Measurements from ENCODE around the gene RASGEF1C. TPM values are rescaled to one million over a fixed set of nuclear protein-coding genes. Genes with fewer than 3 reads are reported as not detected.

RASGEF1C gene
- total RNA-seq, 1 donor, result under 0.01 TPM

DNA sequence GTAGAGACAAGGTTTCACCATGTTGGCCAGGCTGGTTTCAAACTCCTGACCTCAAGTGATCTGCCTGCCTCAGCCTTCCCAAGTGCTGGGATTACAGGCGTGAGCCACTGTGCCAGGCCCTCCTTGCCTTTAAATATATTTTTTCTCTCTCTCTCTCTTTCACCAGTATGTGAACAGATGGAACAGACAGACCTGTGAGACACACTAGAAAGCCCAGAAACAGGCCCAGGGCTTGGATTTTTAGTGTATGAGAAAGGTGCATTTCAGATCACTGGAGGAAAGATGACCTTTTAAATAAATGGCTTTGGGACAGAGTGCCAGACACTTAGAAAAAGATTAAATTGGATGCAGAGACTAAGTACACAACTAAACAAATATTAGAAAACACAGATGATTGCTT lies 3.1 kb downstream of the RASGEF1C start:
- no peaks in the 10 kb centered on the region for H3K36me3 ChIP-seq (ENCODE audit: insufficient read depth, low read length)
- no peaks in the 10 kb centered on the region for H3K4me1 ChIP-seq (ENCODE audit: insufficient read depth, low read length)
- H3K4me3 ChIP-seq (ENCODE audit: insufficient read depth, low read length), result no peak overlapping the region
- no peak overlapping the region for H2AFZ ChIP-seq (ENCODE audit: low read length)
- H3K9me3 ChIP-seq (ENCODE audit: low read depth, low read length), result no peaks in the 10 kb centered on the region
- H4K20me1 ChIP-seq (ENCODE audit: insufficient read depth, low read length), result no peaks in the 10 kb centered on the region
- H3K79me2 ChIP-seq (ENCODE audit: insufficient read depth, low read length), result no peaks in the 10 kb centered on the region
- peaks cover 18% of the 10 kb centered on the region for H3K27me3 ChIP-seq (ENCODE audit: insufficient read depth, low read length)
- DNase-seq (ENCODE audit: insufficient read length, low spot score, missing footprints), result no peak
- no peak overlapping the region for H3K27ac ChIP-seq (ENCODE audit: low read depth, low read length)
- H3K4me2 ChIP-seq (ENCODE audit: insufficient read depth, low read length), result no peak overlapping the region
- TF ChIP-seq, protein P1, sequence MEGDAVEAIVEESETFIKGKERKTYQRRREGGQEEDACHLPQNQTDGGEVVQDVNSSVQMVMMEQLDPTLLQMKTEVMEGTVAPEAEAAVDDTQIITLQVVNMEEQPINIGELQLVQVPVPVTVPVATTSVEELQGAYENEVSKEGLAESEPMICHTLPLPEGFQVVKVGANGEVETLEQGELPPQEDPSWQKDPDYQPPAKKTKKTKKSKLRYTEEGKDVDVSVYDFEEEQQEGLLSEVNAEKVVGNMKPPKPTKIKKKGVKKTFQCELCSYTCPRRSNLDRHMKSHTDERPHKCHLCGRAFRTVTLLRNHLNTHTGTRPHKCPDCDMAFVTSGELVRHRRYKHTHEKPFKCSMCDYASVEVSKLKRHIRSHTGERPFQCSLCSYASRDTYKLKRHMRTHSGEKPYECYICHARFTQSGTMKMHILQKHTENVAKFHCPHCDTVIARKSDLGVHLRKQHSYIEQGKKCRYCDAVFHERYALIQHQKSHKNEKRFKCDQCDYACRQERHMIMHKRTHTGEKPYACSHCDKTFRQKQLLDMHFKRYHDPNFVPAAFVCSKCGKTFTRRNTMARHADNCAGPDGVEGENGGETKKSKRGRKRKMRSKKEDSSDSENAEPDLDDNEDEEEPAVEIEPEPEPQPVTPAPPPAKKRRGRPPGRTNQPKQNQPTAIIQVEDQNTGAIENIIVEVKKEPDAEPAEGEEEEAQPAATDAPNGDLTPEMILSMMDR (IDR thresholded peaks at IDR 0.05; ENCODE audit: extremely low read depth, low read depth, low read length), result no peak

DNA sequence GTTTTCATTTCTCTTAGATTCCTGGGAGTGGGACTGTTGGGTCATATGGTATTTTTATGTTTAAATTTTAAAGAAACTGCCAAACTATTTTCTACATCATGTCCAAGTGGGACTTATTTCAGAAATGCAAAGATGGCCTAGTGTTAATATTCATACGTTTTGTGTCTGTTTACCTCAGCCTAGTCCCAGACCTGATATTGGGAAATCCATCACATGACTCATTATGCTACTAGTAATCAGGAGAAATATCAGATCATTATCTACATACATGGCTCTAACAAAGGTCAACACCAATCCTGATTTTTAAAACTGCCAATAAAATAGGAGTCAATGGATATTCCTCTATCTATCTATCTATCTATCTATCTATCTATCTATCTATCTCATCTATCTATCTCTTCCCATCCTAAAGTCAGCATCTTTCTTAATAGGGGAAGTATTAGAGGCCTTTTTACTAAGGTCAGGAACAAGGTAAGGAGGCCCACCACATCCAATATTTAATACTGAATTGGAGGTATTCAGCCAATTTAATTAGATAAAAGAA lies 4.7 kb downstream of the RASGEF1C start:
- H3K4me1 ChIP-seq (ENCODE audit: insufficient read depth, low read length), result no peaks in the 10 kb centered on the region
- H3K9me3 ChIP-seq (ENCODE audit: low read depth, low read length), result no peaks in the 10 kb centered on the region
- H3K79me2 ChIP-seq (ENCODE audit: insufficient read depth, low read length), result no peaks in the 10 kb centered on the region
- no peak overlapping the region for H3K27ac ChIP-seq (ENCODE audit: low read depth, low read length)
- no peaks in the 10 kb centered on the region for H3K36me3 ChIP-seq (ENCODE audit: insufficient read depth, low read length)
- no peak for DNase-seq (ENCODE audit: insufficient read length, low spot score, missing footprints)
- no peak overlapping the region for H3K4me3 ChIP-seq (ENCODE audit: insufficient read depth, low read length)
- peaks cover 18% of the 10 kb centered on the region for H3K27me3 ChIP-seq (ENCODE audit: insufficient read depth, low read length)
- H2AFZ ChIP-seq (ENCODE audit: low read length), result no peak overlapping the region
- H3K4me2 ChIP-seq (ENCODE audit: insufficient read depth, low read length), result no peak overlapping the region
- TF ChIP-seq, protein P1 (IDR thresholded peaks at IDR 0.05; ENCODE audit: extremely low read depth, low read depth, low read length), result no peak
- H4K20me1 ChIP-seq (ENCODE audit: insufficient read depth, low read length), result no peaks in the 10 kb centered on the region

DNA sequence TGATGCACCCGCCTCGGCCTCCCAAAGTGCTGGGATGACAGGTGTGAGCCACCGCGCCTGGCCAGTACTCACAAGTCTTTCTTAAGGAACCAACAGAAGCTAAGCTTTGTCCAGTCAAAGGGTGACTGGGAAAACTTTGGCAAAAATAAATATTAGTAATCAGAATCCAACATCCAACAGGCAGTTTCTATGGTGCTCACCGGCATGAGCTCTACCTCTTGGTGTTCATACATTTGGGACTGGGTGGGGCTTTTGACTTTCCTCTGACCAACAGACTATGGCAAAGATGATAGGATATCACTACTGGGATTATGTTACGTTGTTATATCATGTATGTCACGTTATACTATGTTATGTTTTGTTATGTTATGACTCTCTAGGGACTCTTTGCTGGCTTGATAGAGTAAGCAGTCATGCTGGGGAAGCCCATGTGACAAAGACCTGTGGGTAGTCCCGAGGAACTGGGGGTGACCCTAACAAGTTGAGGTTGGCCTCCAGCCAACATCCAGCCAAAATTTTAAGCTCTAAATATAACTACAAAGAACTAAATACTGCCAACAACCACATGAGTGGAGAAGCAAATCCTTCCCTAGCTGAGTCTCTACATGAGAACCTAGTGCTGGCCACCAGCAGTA lies 6.0 kb downstream of the RASGEF1C start:
- Histone ChIP-seq H2AFZ (ENCODE audit: low read length) (no peak overlapping the region), H4K20me1 (ENCODE audit: insufficient read depth, low read length) (no peaks in the 10 kb centered on the region), H3K27me3 (ENCODE audit: insufficient read depth, low read length) (peaks cover 12% of the 10 kb centered on the region), H3K4me1 (ENCODE audit: insufficient read depth, low read length) (no peaks in the 10 kb centered on the region), H3K27ac (ENCODE audit: low read depth, low read length) (no peak overlapping the region), H3K4me2 (ENCODE audit: insufficient read depth, low read length) (no peak overlapping the region), H3K9me3 (ENCODE audit: low read depth, low read length) (no peaks in the 10 kb centered on the region), H3K36me3 (ENCODE audit: insufficient read depth, low read length) (no peaks in the 10 kb centered on the region), H3K4me3 (ENCODE audit: insufficient read depth, low read length) (no peak overlapping the region), H3K79me2 (ENCODE audit: insufficient read depth, low read length) (no peaks in the 10 kb centered on the region)
- TF ChIP-seq, protein P1 (IDR thresholded peaks at IDR 0.05; ENCODE audit: extremely low read depth, low read depth, low read length), result no peak
- DNase-seq (ENCODE audit: insufficient read length, low spot score, missing footprints), result peak; percentile 41

DNA sequence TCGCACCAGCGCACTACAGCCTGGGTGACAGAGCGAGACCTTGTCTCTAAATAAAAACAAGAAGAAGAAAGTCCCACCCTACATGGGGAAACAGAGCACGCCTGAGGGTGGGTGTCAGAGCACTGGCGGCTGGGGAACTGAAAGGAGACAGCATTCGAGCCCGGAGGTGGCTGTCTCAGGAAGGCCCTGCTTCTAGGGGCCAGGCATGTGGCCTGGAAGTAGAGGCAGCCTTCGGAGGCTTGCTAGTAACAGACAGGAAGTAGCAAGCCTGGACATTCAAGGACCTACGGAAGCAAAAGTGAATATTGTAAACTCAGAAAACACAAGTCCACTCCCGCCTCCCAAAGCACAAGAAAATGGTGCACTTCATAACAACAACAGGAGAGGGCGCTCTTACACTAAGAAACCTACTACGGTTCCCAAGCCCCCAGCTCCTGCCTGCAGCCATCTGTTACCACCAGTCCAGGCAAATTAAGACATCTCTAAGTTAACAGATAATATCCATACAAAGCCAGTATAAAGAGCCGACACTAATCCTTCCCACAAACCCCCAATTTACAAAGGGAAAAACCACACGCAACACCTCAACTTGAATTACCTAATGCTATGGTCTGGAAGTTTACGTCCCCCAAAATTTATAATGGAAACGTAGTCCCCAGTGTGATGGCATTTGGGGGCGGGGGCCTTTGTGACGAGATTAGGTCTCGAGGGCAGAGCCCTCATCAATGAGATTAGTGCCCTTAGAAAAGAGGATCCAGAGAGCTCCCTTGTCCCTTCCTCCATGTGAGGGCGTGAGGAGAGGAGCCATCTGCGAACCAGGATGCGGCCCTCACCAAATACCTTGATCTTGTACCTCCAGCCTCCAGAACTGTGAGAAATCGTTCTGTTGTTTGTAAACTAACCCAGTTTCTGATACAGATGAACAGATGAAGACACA lies 7.7 kb downstream of the RASGEF1C start:
- Histone ChIP-seq H3K27me3 (ENCODE audit: insufficient read depth, low read length) (no peaks in the 10 kb centered on the region), H3K4me3 (ENCODE audit: insufficient read depth, low read length) (no peak overlapping the region), H2AFZ (ENCODE audit: low read length) (no peak overlapping the region), H3K36me3 (ENCODE audit: insufficient read depth, low read length) (no peaks in the 10 kb centered on the region), H3K9me3 (ENCODE audit: low read depth, low read length) (no peaks in the 10 kb centered on the region), H3K4me2 (ENCODE audit: insufficient read depth, low read length) (no peak overlapping the region), H3K4me1 (ENCODE audit: insufficient read depth, low read length) (no peaks in the 10 kb centered on the region), H3K79me2 (ENCODE audit: insufficient read depth, low read length) (no peaks in the 10 kb centered on the region), H4K20me1 (ENCODE audit: insufficient read depth, low read length) (no peaks in the 10 kb centered on the region), H3K27ac (ENCODE audit: low read depth, low read length) (no peak overlapping the region)
- no peak for DNase-seq (ENCODE audit: insufficient read length, low spot score, missing footprints)
- TF ChIP-seq, protein P1 (IDR thresholded peaks at IDR 0.05; ENCODE audit: extremely low read depth, low read depth, low read length), result peak; percentile 34
